DND-41 (cell line): ENCODE data around the gene DRD4.

ENCODE experiments used
- ATAC-seq: fragments of 200-7000 bp; cut with Tn5 transposase; 3 replicates; pipeline ENCODE4 v1.9.1; 2021; ENCODE audit warnings: low read depth; ENCODE audit not compliant: insufficient read depth
- DNase-seq: peaks from one replicate; pipeline ENCODE4 v3.0.0-alpha.2; 2020
- H2AFZ ChIP-seq: 2 replicates; pipeline ENCODE4 v1.6.0; 2012; ENCODE audit warnings: low read depth, low read length
- H3K27ac ChIP-seq: 2 replicates; pipeline ENCODE4 v1.5.1; 2012; ENCODE audit warnings: low read length, inconsistent platforms
- H3K27me3 ChIP-seq: fragments of 200-600 bp; sonication (generic); 2 replicates; pipeline ENCODE4 v1.6.0; 2012; ENCODE audit warnings: low read length, mild to moderate bottlenecking, inconsistent platforms; ENCODE audit not compliant: insufficient read depth, poor library complexity
- H3K36me3 ChIP-seq: 2 replicates; pipeline ENCODE4 v1.5.1; 2012; ENCODE audit warnings: low read length, inconsistent platforms; ENCODE audit not compliant: insufficient read depth
- H3K4me1 ChIP-seq: 2 replicates; pipeline ENCODE4 v1.5.1; 2012; ENCODE audit warnings: mild to moderate bottlenecking, low read length; ENCODE audit not compliant: insufficient read depth
- H3K4me2 ChIP-seq: 2 replicates; pipeline ENCODE4 v1.6.0; 2012; ENCODE audit warnings: mild to moderate bottlenecking, moderate library complexity, low read length, inconsistent platforms; ENCODE audit not compliant: insufficient read depth
- H3K4me3 ChIP-seq, 2 experiments: fragments of 200-600 bp in 1 of 2; shearing (Covaris generic) in 1 of 2; 2 replicates each; pipeline ENCODE4 v1.5.1; 2012 to 2016; ENCODE audit warnings: inconsistent platforms in 2 of 2, low read length in 2 of 2, mild to moderate bottlenecking in 2 of 2, low read depth in 1 of 2, moderate library complexity in 1 of 2
- H3K79me2 ChIP-seq: 2 replicates; pipeline ENCODE4 v1.6.0; 2012; ENCODE audit warnings: low read length, inconsistent platforms; ENCODE audit not compliant: insufficient read depth
- H3K9ac ChIP-seq: 2 replicates; pipeline ENCODE4 v1.6.0; 2012; ENCODE audit warnings: low read depth, mild to moderate bottlenecking, inconsistent platforms, low read length, moderate library complexity
- H3K9me3 ChIP-seq: 2 replicates; pipeline ENCODE4 v1.5.1; 2012; ENCODE audit warnings: low read length, moderate library complexity, mild to moderate bottlenecking, inconsistent platforms; ENCODE audit not compliant: insufficient read depth, severe bottlenecking
- H4K20me1 ChIP-seq: 2 replicates; pipeline ENCODE4 v1.6.0; 2012; ENCODE audit warnings: low read length; ENCODE audit not compliant: insufficient read depth
- CTCF ChIP-seq: IDR thresholded peaks from 2 replicates; pipeline ENCODE4 v1.5.1; 2012; ENCODE audit warnings: borderline replicate concordance, low read length, moderate library complexity, mild to moderate bottlenecking; ENCODE audit not compliant: poor library complexity, severe bottlenecking; ENCODE audit errors: extremely low read depth
- EZH2 ChIP-seq: IDR thresholded peaks from 3 replicates; pipeline ENCODE4 v1.6.1; 2012; ENCODE audit warnings: borderline replicate concordance, low read depth, mild to moderate bottlenecking, moderate library complexity, low read length, inconsistent platforms; ENCODE audit not compliant: severe bottlenecking

DRD4 gene

GRCh38 chr11:656866-657265 is 19.8 kb downstream of the DRD4 start:
- no peak overlapping the region for H3K4me3 ChIP-seq
- no peaks in the 10 kb centered on the region for H3K27me3 ChIP-seq
- TF ChIP-seq EZH2 (no peak), CTCF (no peak)
- H3K9me3 ChIP-seq, result no peaks in the 10 kb centered on the region
- peaks cover 78% of the 10 kb centered on the region for H3K36me3 ChIP-seq
- H4K20me1 ChIP-seq, result peaks cover 28% of the 10 kb centered on the region
- no peaks in the 10 kb centered on the region for H3K4me1 ChIP-seq
- no peak overlapping the region for H3K9ac ChIP-seq
- no peak overlapping the region for H3K4me2 ChIP-seq
- no peak overlapping the region for H2AFZ ChIP-seq
- ATAC-seq (no peak), DNase-seq (no peak)
- H3K27ac ChIP-seq, result no peak overlapping the region
- H3K79me2 ChIP-seq, result peaks cover 3% of the 10 kb centered on the region; the same call in 1 of the 2 replicates

- no peaks in the 10 kb centered on the region for H3K27me3 ChIP-seq
- H2AFZ ChIP-seq, result no peak overlapping the region
- ATAC-seq (no peak), DNase-seq (no peak)
- no peaks in the 10 kb centered on the region for H3K9me3 ChIP-seq
- no peak overlapping the region for H3K4me3 ChIP-seq
- no peak overlapping the region for H3K4me2 ChIP-seq
- H3K79me2 ChIP-seq, result peaks cover 7% of the 10 kb centered on the region
- no peak overlapping the region for H3K9ac ChIP-seq
- H3K36me3 ChIP-seq, result peaks cover 82% of the 10 kb centered on the region
- H4K20me1 ChIP-seq, result peaks cover 34% of the 10 kb centered on the region
- H3K27ac ChIP-seq, result no peak overlapping the region
- H3K4me1 ChIP-seq, result no peaks in the 10 kb centered on the region
- TF ChIP-seq CTCF (no peak), EZH2 (no peak)
These were observed 20.6 kb downstream of the DRD4 start for GRCh38 chr11:657691-658126.

DNA sequence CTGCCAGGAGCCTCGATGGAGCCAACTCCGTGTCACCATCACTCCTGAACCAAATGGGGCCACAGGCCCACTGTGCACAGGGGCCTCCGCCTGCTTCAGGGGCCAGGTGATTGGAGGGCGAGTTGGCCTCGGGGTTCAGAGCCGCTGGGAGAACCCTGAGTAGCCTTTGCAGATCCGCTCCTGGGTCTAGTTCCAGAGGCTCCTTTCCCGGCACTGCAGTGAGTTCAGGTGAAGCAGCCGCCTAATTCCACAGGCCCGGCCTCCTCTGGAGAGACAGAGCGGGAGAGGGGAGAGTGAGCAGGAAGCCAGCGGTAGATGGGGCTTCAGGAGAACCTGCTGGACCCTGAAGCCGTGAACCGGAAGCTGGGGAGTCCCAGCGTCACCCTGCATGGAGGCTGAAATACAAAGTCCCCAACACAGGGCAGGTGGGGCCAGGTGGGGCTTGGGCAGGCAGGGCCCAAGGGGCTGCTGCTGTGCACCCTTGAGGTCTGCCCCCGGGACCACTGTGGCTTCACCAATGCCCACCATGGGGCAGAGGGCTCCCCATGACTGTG is 22.5 kb downstream of the DRD4 start:
- H3K36me3 ChIP-seq, result peaks cover 83% of the 10 kb centered on the region
- peaks cover 15% of the 10 kb centered on the region for H3K79me2 ChIP-seq
- H3K4me1 ChIP-seq, result no peaks in the 10 kb centered on the region
- no peak overlapping the region for H2AFZ ChIP-seq
- H3K4me2 ChIP-seq, result no peak overlapping the region
- H3K9me3 ChIP-seq, result no peaks in the 10 kb centered on the region
- no peak overlapping the region for H3K27ac ChIP-seq
- DNase-seq, result no peak
- H3K4me3 ChIP-seq, result no peak overlapping the region
- no peak for TF ChIP-seq EZH2
- no peak for TF ChIP-seq CTCF
- H3K9ac ChIP-seq, result no peak overlapping the region
- peaks cover 41% of the 10 kb centered on the region for H4K20me1 ChIP-seq
- no peaks in the 10 kb centered on the region for H3K27me3 ChIP-seq
- no peak for ATAC-seq
